ENCODE data around the gene LSAMP. TPM values are rescaled to one million over a fixed set of nuclear protein-coding genes. Genes with fewer than 3 reads are reported as not detected.

LSAMP gene
- total and polyA plus RNA-seq, 4 experiments from 2014 or later: not detected

- Mint-ChIP-seq H3K4me1 (peaks cover 0 to 4% (median 0%) of the 10 kb centered on the region in 4 donors), H3K27me3 (no peaks in the 10 kb centered on the region), H3K9me3 (peaks cover 0 to 3% (median under 1%) of the 10 kb centered on the region in 8 donors), H3K27ac (no peak overlapping the region), H3K36me3 (no peaks in the 10 kb centered on the region), H3K4me3 (no peak overlapping the region)
- no peaks in the 10 kb centered on the region for H3K9me3 ChIP-seq (ENCODE audit: control insufficient read depth in 1 of 2, low read length in 2 of 2)
- CTCF ChIA-PET (ENCODE audit: partially characterized antibody): no interaction called here
- H3K4me1 ChIP-seq (ENCODE audit: insufficient read depth, low read length): no peaks in the 10 kb centered on the region
- H3K27ac ChIP-seq (ENCODE audit: low read depth, low read length): no peak overlapping the region
- DNase-seq: no peak
- no peaks in the 10 kb centered on the region for H3K27me3 ChIP-seq (ENCODE audit: insufficient read depth, low read length)
- H3K4me3 ChIP-seq (ENCODE audit: low read length in 2 of 2): no peak overlapping the region
- intact Hi-C loops (cut with micrococcal nuclease): no loop called here
- POLR2A ChIA-PET (ENCODE audit: partially characterized antibody): no interaction called here
- H3K36me3 ChIP-seq (ENCODE audit: insufficient read depth, low read length): no peaks in the 10 kb centered on the region
These were observed 467.4 kb downstream of the LSAMP start for GRCh38 chr3:115977866-115978265.

GRCh38 chr3:115975796-115976195 is 469.5 kb downstream of the LSAMP start:
- CTCF ChIA-PET (ENCODE audit: partially characterized antibody): no interaction called here
- no peaks in the 10 kb centered on the region for H3K9me3 ChIP-seq (ENCODE audit: control insufficient read depth in 1 of 2, low read length in 2 of 2)
- Mint-ChIP-seq H3K27ac (no peak overlapping the region), H3K4me3 (no peak overlapping the region), H3K36me3 (no peaks in the 10 kb centered on the region), H3K27me3 (no peaks in the 10 kb centered on the region), H3K4me1 (peaks cover 0 to 4% (median 0%) of the 10 kb centered on the region in 4 donors), H3K9me3 (peaks cover 0 to 4% (median under 1%) of the 10 kb centered on the region in 8 donors)
- no peak for DNase-seq
- no peak overlapping the region for H3K4me3 ChIP-seq (ENCODE audit: low read length in 2 of 2)
- intact Hi-C loops (cut with micrococcal nuclease): no loop called here
- POLR2A ChIA-PET (ENCODE audit: partially characterized antibody): no interaction called here
- H3K27me3 ChIP-seq (ENCODE audit: insufficient read depth, low read length): no peaks in the 10 kb centered on the region
- H3K4me1 ChIP-seq (ENCODE audit: insufficient read depth, low read length): no peaks in the 10 kb centered on the region
- no peak overlapping the region for H3K27ac ChIP-seq (ENCODE audit: low read depth, low read length)
- H3K36me3 ChIP-seq (ENCODE audit: insufficient read depth, low read length): no peaks in the 10 kb centered on the region

GRCh38 chr3:115975353-115975752 is 469.9 kb downstream of the LSAMP start:
- intact Hi-C loops (cut with micrococcal nuclease): no loop called here
- no peak overlapping the region for H3K4me3 Mint-ChIP-seq

GRCh38 chr3:115974940-115975339 is 470.3 kb downstream of the LSAMP start:
- H3K4me1 ChIP-seq (ENCODE audit: insufficient read depth, low read length): no peaks in the 10 kb centered on the region
- no peaks in the 10 kb centered on the region for H3K36me3 ChIP-seq (ENCODE audit: insufficient read depth, low read length)
- no peak for DNase-seq
- no peak overlapping the region for H3K27ac Mint-ChIP-seq
- POLR2A ChIA-PET (ENCODE audit: partially characterized antibody): no interaction called here
- peaks cover 0 to 4% (median 0%) of the 10 kb centered on the region in 4 donors for H3K4me1 Mint-ChIP-seq
- intact Hi-C loops (cut with micrococcal nuclease): no loop called here
- no peak overlapping the region for H3K4me3 Mint-ChIP-seq
- H3K27ac ChIP-seq (ENCODE audit: low read depth, low read length): no peak overlapping the region
- H3K9me3 Mint-ChIP-seq: peaks cover 0 to 4% (median under 1%) of the 10 kb centered on the region in 8 donors
- CTCF ChIA-PET (ENCODE audit: partially characterized antibody): no interaction called here
- no peaks in the 10 kb centered on the region for H3K9me3 ChIP-seq (ENCODE audit: control insufficient read depth in 1 of 2, low read length in 2 of 2)
- no peak overlapping the region for H3K4me3 ChIP-seq (ENCODE audit: low read length in 2 of 2)
- H3K27me3 ChIP-seq (ENCODE audit: insufficient read depth, low read length): no peaks in the 10 kb centered on the region
- no peaks in the 10 kb centered on the region for H3K27me3 Mint-ChIP-seq
- no peaks in the 10 kb centered on the region for H3K36me3 Mint-ChIP-seq

More at GRCh38 chr3:115975353-115975752, 469.9 kb downstream of the LSAMP start:
- CTCF ChIA-PET (ENCODE audit: partially characterized antibody): no interaction called here
- Histone ChIP-seq H3K36me3 (ENCODE audit: insufficient read depth, low read length) (no peaks in the 10 kb centered on the region), H3K27me3 (ENCODE audit: insufficient read depth, low read length) (no peaks in the 10 kb centered on the region), H3K4me3 (ENCODE audit: low read length in 2 of 2) (no peak overlapping the region), H3K27ac (ENCODE audit: low read depth, low read length) (no peak overlapping the region), H3K4me1 (ENCODE audit: insufficient read depth, low read length) (no peaks in the 10 kb centered on the region), H3K9me3 (ENCODE audit: control insufficient read depth in 1 of 2, low read length in 2 of 2) (no peaks in the 10 kb centered on the region)
- POLR2A ChIA-PET (ENCODE audit: partially characterized antibody): no interaction called here
- peaks cover 0 to 4% (median under 1%) of the 10 kb centered on the region in 8 donors for H3K9me3 Mint-ChIP-seq
- H3K4me1 Mint-ChIP-seq: peaks cover 0 to 4% (median 0%) of the 10 kb centered on the region in 4 donors
- no peaks in the 10 kb centered on the region for H3K27me3 Mint-ChIP-seq
- DNase-seq: no peak
- no peaks in the 10 kb centered on the region for H3K36me3 Mint-ChIP-seq
- no peak overlapping the region for H3K27ac Mint-ChIP-seq

GRCh38 chr3:115968871-115969270 is 476.4 kb downstream of the LSAMP start:
- H3K27me3 Mint-ChIP-seq: no peaks in the 10 kb centered on the region
- Histone ChIP-seq H3K36me3 (ENCODE audit: insufficient read depth, low read length) (no peaks in the 10 kb centered on the region), H3K4me1 (ENCODE audit: insufficient read depth, low read length) (no peaks in the 10 kb centered on the region), H3K9me3 (ENCODE audit: control insufficient read depth in 1 of 2, low read length in 2 of 2) (no peaks in the 10 kb centered on the region), H3K27me3 (ENCODE audit: insufficient read depth, low read length) (no peaks in the 10 kb centered on the region), H3K27ac (ENCODE audit: low read depth, low read length) (no peak overlapping the region), H3K4me3 (ENCODE audit: low read length in 2 of 2) (no peak overlapping the region)
- no peak for DNase-seq
- ChIA-PET CTCF (ENCODE audit: partially characterized antibody) (no interaction called here), POLR2A (ENCODE audit: partially characterized antibody) (no interaction called here)
- H3K4me3 Mint-ChIP-seq: no peak overlapping the region
- H3K4me1 Mint-ChIP-seq: no peaks in the 10 kb centered on the region
- intact Hi-C loops (cut with micrococcal nuclease): no loop called here
- H3K36me3 Mint-ChIP-seq: no peaks in the 10 kb centered on the region
- H3K27ac Mint-ChIP-seq: no peak overlapping the region
- H3K9me3 Mint-ChIP-seq: peaks cover 0 to 8% (median 2%) of the 10 kb centered on the region in 8 donors

GRCh38 chr3:115961380-115961779 is 483.9 kb downstream of the LSAMP start:
- ChIA-PET POLR2A (ENCODE audit: partially characterized antibody) (no interaction called here), CTCF (ENCODE audit: partially characterized antibody) (no interaction called here)
- Mint-ChIP-seq H3K36me3 (no peaks in the 10 kb centered on the region), H3K4me1 (no peaks in the 10 kb centered on the region), H3K4me3 (no peak overlapping the region), H3K27me3 (peaks cover 3 to 4% of the 10 kb centered on the region in 2 donors), H3K27ac (no peak overlapping the region), H3K9me3 (peaks cover 0 to 5% (median 0%) of the 10 kb centered on the region in 8 donors)
- intact Hi-C loops (cut with micrococcal nuclease): no loop called here
- Histone ChIP-seq H3K36me3 (ENCODE audit: insufficient read depth, low read length) (no peaks in the 10 kb centered on the region), H3K9me3 (ENCODE audit: control insufficient read depth in 1 of 2, low read length in 2 of 2) (no peaks in the 10 kb centered on the region), H3K4me3 (ENCODE audit: low read length in 2 of 2) (no peak overlapping the region), H3K27me3 (ENCODE audit: insufficient read depth, low read length) (no peaks in the 10 kb centered on the region), H3K27ac (ENCODE audit: low read depth, low read length) (no peak overlapping the region), H3K4me1 (ENCODE audit: insufficient read depth, low read length) (no peaks in the 10 kb centered on the region)
- no peak for DNase-seq

GRCh38 chr3:115960799-115961198 is 484.5 kb downstream of the LSAMP start:
- intact Hi-C loops (cut with micrococcal nuclease): no loop called here
- H3K36me3 ChIP-seq (ENCODE audit: insufficient read depth, low read length): no peaks in the 10 kb centered on the region
- no peak overlapping the region for H3K4me3 Mint-ChIP-seq
- ChIA-PET CTCF (ENCODE audit: partially characterized antibody) (no interaction called here), POLR2A (ENCODE audit: partially characterized antibody) (no interaction called here)
- no peaks in the 10 kb centered on the region for H3K9me3 ChIP-seq (ENCODE audit: control insufficient read depth in 1 of 2, low read length in 2 of 2)
- peaks cover 3 to 4% of the 10 kb centered on the region in 2 donors for H3K27me3 Mint-ChIP-seq
- no peak overlapping the region for H3K27ac Mint-ChIP-seq
- no peaks in the 10 kb centered on the region for H3K4me1 Mint-ChIP-seq
- no peaks in the 10 kb centered on the region for H3K36me3 Mint-ChIP-seq
- H3K4me3 ChIP-seq (ENCODE audit: low read length in 2 of 2): no peak overlapping the region
- no peaks in the 10 kb centered on the region for H3K27me3 ChIP-seq (ENCODE audit: insufficient read depth, low read length)
- no peak overlapping the region for H3K27ac ChIP-seq (ENCODE audit: low read depth, low read length)
- DNase-seq: no peak
- H3K4me1 ChIP-seq (ENCODE audit: insufficient read depth, low read length): no peaks in the 10 kb centered on the region
- peaks cover 0 to 5% (median 0%) of the 10 kb centered on the region in 8 donors for H3K9me3 Mint-ChIP-seq

GRCh38 chr3:115958526-115958925 is 486.8 kb downstream of the LSAMP start:
- Mint-ChIP-seq H3K9me3 (peaks cover 0 to 6% (median 0%) of the 10 kb centered on the region in 8 donors), H3K4me1 (no peaks in the 10 kb centered on the region), H3K27me3 (peaks cover 3 to 5% of the 10 kb centered on the region in 2 donors), H3K4me3 (no peak overlapping the region), H3K36me3 (no peaks in the 10 kb centered on the region), H3K27ac (no peak overlapping the region)
- intact Hi-C loops (cut with micrococcal nuclease): no loop called here
- ChIA-PET CTCF (ENCODE audit: partially characterized antibody) (no interaction called here), POLR2A (ENCODE audit: partially characterized antibody) (no interaction called here)
- no peaks in the 10 kb centered on the region for H3K4me1 ChIP-seq (ENCODE audit: insufficient read depth, low read length)
- H3K4me3 ChIP-seq (ENCODE audit: low read length in 2 of 2): no peak overlapping the region
- no peak overlapping the region for H3K27ac ChIP-seq (ENCODE audit: low read depth, low read length)
- no peak for DNase-seq
- no peaks in the 10 kb centered on the region for H3K9me3 ChIP-seq (ENCODE audit: control insufficient read depth in 1 of 2, low read length in 2 of 2)
- no peaks in the 10 kb centered on the region for H3K27me3 ChIP-seq (ENCODE audit: insufficient read depth, low read length)
- H3K36me3 ChIP-seq (ENCODE audit: insufficient read depth, low read length): no peaks in the 10 kb centered on the region

Measured in CD4-positive, alpha-beta memory T cell (primary cell).